ENCODE measurements around the gene ARHGAP15.
A peak's percentile ranks its signal among the peaks of the same experiment; 100 is the strongest.

Gene ARHGAP15

DNA sequence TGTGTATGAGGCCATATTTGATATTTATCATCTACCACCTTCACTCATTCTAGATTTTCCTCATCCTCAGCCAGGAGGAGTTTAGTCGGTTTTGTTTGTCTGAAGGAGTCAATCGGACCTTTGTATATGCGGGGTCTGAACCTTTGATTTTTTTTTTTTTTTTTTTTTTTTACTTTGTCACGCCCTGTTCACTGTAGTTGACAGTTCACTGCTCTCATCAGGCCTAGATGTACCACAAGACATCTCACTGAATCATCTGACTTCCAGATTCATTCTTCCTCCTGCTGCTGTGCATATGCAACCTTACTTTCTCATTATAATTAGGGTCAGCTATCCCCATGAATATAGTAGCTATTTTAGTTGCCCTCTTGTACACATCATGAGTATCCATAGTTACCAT, 133.2 kb downstream of the ARHGAP15 start:
- DNase-seq (ENCODE audit: low read depth) = no peak

DNA sequence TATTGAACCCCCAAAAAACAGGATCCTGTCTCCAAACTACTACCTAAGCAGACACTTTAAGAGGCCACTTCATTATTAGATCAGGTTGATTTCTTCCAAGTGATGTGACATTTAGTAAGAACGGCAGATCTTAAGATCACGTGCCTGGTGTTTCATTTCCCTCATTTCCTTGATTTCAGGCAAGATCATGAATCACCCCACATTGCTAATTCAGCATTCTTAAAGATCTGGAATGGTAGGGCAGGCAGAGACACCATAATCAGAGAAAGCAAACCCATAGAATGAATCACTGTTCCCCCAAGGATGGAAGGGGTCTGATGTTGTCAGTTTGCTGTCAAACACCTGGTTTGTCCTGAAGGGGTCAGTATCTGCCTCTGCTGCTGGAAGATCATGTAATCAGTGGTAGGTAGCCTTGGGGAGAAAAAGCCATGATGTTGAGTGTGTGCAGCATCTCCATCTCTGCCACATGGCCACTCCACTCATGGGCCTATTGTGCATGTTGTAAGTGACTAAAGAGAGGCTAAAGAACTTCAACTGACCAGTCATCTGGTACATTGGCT, 133.9 kb downstream of the ARHGAP15 start:
- DNase-seq (ENCODE audit: low read depth) = no peak

DNA sequence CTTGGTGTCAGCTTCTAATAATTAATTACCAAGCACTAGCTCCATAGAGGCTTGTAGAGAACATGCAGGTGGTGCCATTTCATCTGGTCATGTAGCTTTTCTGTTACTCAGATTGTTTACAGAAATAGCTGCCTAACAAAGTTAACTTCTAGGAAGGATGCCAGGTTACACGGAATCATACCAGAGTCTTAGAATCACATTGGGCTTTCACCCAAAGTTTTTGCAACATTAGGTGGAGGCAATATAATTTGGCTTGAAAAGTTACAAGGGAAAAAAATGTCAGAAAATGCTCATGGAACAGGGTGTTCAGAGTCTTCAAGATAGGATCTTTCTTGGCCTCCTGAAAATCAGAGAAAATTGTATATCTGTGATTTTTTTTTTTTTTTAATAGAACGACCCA, 135.6 kb downstream of the ARHGAP15 start:
- DNase-seq (ENCODE audit: low read depth) = no peak

DNA sequence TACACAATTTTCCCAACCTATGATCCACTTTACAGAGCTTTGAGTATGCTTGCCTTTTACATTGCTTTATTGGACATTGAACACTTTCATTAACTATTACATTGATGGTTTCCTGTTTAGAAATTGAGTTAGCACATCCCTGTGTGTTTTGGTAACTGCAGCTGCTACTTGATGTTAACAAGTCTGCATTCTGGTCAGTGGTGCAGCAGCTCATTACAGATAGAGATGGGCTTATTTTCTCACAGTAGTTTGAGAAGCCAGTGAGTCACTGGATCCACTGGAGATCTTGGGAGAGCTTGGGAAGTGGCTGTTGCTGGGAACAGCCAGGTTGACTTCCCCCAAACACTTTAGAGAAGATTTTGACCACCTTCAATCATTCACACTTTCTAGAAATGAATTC, 150.5 kb downstream of the ARHGAP15 start:
- no peak for DNase-seq (ENCODE audit: low read depth)

DNA sequence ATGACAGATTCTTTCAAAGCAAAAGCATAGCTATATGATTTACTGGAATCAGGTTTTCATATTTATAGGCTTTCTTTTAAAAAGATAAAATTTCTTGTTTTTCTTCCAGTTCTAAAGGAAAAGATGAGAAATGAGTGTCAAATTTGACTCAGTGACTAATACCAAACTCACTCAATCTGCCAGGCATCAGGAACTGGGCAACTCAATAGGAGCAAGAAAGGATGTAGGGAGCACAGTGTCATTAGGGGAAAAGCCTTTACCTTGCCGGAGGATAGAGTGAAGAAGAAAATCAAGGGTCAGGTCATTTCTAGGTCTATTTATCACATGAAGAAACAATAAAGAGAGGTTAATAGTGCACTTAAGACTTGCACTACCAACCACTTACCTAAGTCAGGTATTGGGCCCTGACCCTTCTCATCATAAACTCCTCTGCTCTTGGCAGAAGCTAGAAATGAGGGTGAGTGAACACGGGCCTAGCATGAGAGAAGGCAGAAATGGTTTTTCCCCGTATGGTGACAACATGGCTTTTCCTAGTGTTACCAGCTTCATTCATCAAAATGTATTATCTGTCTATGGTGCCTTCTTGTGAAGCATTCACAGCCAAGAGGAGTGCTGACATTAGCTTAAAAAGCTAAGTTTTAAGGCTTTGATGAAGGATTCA, 151.0 kb downstream of the ARHGAP15 start:
- DNase-seq (ENCODE audit: low read depth) = no peak

DNA sequence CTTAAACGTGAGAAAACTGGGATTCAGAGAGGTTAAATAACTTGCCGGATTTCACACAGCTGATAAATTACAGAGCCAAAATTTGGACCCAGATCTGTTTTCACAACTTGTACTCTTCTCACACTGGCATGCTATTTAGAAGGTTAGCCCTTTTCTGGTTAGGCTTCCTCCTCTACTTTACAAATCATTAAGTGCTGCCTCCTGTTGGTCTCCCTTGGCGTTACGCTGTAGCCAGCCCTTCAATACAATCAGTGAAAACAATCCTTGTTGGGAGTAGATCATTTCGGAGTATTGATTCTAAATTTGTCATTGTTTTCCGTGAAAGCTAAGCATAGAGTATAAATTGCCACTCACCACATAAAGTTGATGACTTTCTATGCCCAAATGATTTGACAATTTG, 153.5 kb downstream of the ARHGAP15 start:
- DNase-seq (ENCODE audit: low read depth) = no peak

DNA sequence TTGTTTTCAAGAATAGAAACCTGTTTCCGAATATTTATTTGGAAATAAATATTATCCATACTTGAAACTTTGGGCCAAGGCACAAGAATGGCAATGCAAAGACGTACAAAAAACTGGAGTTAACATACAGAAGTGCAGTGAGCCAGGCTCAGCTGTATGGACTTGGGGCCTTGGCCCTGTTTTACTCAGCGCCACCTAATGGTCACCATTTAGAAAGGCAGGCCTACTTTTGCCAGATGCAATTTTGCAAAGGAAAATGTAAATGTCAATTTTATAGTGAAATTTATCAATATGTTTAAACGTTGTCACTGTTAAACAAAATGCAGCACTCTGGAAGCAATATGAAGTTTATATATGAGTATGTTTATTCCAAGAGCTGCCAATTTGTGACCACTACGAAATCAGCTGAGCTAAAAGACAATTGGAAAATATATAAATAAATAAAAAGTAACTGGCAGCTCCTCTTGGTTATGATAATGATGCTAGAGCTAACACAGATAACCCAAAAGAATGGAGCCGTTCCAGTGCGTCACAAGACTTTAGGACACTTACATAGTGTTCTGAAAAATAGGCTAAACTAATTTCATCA, 155.0 kb downstream of the ARHGAP15 start:
- peak; percentile 13 for DNase-seq (ENCODE audit: low read depth)

DNA sequence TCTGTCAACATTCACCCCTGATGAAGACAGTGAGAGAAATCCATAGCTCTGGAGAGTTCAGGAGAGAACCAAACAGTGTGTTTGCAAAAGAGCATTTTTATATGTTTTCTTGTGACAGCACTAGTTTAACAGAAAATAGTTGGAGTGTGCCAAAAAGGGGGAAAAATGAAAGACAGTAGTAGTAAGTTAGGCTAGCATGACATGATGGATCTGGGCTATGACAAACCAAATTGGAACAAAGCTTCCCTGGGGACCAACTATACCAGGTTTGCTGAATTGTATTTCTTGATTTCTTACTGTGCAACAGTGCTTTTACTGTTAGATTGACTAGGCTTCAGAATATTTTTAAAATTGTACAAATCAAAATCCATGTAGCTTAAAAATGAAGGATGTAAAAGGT, 159.8 kb downstream of the ARHGAP15 start:
- DNase-seq (ENCODE audit: low read depth) = no peak

DNA sequence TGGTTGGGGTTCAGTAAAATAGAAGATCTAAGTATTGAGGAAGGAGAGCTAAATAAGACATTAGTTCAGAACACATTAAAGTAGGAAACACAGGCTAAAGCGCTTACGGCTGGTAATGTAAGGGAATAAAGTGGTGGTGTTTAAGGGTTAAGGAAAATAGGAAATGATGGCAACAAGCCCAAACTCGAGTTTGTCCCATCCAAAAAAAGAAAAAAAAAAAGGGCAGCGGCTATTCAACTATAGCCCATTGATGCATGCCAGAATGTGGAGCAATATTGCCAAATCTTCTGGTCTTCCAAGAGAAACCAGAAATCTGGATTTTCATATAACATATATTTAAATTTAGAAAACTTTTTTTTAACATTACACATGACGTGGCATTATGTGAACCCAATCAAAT, 161.0 kb downstream of the ARHGAP15 start:
- no peak for DNase-seq (ENCODE audit: low read depth)

DNA sequence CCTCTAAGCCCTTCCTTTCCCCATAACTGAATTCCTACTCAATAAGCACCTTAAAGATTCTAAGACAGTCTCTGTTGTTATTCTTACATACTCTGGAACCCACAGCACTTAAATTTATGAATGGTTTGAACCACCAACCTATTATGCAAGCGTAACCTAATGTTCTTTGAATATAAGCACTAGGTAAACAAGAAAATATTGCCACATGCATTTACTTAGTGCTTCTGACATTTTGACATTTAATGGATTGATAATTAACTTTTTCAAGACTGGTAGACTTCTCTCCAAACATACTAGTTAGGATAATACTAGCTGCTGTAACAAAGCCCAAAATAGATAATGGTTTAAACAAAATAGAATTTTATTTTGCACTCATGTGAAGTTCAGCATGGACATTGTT, 164.8 kb downstream of the ARHGAP15 start:
- no peak for DNase-seq (ENCODE audit: low read depth)

DNA sequence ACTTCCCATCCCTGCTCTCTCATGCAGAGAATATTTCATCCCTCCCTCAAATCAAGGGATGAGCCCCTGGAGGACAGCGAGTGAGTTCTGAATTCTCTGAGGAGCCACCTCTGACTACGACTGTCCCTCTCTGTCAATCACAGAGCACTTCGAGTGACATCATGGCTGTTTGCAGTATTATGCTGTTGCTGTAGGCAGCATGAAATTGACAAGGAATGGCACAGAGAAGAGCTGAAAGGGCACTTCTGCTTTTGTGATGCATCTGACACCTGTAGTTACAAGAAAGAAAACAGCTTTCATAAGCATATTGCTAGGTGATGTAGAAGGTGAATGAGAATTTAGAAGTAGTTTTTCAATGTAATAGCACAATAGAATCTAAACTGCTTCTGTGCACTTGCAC, 166.9 kb downstream of the ARHGAP15 start:
- no peak for DNase-seq (ENCODE audit: low read depth)

DNA sequence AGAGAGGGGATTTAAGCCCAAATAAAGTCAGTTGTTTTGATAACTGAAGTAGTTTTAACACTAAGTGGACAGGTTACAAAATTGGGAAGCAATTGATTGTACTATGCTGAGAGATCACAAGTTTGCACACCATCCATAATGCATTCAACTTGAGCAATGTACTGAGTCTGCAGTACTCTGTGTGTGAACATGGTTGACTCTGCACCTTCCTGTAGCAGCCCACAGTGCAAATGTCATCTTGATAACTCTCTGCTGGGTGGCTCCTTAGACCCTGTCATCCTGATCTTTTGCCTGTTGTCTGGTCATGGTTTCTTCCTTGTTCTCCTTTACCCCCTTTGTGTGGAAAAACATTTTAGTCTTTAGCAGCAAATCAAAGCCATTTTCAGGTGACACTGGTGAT, 168.0 kb downstream of the ARHGAP15 start:
- no peak for DNase-seq (ENCODE audit: low read depth)

DNA sequence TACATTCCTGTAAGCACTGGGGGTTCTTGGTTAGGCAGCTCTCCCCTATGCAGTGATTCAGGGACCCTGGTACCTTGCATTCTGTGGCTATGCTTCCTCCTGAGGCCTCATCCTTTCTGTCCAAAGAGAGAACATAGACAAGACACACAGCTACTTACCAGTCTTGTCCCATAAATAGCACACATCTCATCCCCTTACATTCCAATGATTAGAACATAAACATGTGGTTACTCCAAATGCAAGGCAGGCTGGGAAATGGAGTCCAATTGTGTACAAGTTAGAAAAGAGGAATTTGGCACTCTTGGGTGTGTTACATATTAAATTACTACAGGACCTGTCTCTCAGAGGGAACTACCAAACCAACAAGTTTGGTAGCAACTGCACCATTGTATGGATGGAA, 171.3 kb downstream of the ARHGAP15 start:
- DNase-seq (ENCODE audit: low read depth) = no peak

DNA sequence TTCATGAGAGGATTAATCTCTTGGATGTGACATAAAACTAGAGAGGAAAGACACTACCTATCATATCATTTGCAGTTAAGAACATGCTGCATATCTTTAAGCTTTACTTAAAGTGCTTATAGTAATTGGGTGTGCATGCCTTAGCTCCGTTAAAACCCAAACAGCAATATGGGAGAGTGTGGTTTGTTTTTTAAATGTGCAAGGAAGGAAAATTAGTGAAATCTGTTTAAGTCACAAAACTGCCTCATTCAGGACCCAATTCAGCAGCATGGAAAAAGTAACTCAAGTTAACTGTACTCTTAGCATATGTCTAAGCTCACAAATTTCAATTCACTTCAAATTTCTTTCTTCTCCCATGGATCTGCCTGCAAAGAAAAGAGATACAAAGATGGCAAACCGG, 182.2 kb downstream of the ARHGAP15 start:
- DNase-seq (ENCODE audit: low read depth) = no peak

DNA sequence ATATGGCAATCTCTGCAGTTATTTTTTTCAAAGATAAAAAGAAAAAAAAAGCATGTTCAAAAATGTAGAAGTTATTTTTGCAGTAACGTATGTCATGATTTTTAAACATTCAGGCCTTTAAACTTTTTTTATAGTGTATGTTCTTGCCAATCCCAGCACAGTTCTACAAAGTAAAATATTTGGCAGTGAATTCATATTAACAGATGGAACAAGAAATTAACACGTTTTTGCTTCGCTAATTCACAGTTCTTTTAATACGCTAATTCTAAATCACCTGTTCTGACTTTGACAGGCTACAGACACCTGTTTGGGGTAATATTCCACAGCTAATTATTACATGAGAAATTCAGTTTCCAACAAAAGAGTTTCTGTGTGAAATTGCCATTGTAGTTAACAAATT, 183.2 kb downstream of the ARHGAP15 start:
- DNase-seq (ENCODE audit: low read depth) = no peak

DNA sequence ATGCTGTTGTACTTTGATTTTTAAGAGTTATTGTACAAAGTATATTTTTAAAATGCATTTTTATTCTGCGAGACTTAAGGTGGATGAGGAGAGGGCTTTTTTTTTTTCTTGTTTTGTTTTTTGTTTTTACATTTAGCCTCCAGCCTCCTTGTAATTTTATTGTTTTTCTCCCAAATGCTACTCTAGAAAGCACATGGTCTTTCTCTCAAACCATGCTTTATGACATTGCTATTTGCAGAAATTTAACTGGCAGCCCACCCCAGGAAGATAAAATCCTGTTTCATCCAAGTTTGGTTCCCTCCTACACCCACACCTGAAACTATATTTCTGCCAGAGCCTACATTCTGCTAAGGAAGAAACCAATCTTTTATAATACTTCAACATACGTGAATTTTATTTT, 184.6 kb downstream of the ARHGAP15 start:
- no peak for DNase-seq (ENCODE audit: low read depth)

DNA sequence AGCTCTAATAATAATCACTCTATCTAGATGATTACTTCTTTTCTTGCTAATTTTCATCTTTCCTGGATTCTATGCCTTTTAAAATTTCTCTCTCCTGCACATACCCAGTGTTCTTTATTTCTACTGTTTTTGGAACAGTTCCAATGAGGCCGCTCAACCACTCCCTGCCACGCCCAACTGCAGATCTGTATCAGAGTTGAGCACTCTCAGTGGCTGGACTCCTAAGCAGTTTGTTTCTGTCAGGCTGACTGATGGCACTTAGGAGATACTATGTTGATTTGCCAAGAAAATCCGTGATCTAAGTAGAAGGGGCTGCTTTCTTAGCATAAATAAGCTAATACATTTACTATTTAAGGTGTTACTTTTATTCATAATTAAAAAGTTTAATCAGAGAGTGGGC, 192.8 kb downstream of the ARHGAP15 start:
- no peak for DNase-seq (ENCODE audit: low read depth)

DNA sequence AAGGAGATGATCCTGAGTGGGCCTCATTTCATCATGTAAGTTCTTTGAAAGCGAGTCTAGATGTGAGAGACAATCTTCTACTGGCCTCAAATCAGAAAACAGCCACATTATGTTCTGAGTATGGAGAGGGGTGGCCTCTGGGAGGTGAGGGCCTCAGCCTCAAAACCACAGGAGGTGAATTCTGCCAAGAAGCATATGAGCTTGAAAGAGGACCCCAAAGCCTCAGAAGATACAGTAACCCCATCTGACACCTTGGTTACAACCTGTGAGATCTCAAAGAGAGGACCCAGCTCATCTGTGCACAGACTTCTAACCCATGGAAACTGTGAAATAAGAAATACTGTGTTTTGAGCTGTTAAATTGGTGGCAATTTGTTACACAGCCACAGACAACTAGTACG, 200.1 kb downstream of the ARHGAP15 start:
- DNase-seq (ENCODE audit: low read depth) = no peak

DNA sequence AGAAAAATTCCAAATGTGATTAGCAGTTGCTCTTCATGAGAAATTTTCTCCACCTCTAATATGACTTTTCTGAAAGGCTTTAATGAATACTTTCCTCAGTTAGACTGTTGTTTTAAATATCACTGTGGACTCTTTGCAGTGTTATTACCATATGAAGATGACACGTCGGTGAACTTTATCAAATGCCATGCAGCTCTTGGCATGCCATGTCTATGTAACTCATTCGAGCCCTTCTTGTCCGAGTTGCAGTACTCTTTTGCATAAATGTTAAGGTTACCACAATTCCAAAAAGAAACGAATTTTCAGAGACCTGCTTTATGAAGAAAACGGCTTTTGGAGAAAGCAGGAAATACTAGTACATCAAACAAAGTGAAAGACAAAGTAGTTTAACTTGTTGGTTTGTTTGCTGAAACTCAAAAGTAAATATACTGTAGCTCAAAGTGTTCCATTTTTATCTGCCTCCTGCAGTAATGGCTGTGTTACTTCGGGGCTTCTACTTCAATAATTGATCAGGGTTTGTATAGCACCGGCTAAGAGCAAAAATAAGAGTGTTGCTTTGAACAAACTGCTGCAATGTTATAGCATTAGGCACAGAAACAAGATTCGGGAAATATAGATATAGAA, 204.1 kb downstream of the ARHGAP15 start:
- DNase-seq (ENCODE audit: low read depth) = no peak

DNA sequence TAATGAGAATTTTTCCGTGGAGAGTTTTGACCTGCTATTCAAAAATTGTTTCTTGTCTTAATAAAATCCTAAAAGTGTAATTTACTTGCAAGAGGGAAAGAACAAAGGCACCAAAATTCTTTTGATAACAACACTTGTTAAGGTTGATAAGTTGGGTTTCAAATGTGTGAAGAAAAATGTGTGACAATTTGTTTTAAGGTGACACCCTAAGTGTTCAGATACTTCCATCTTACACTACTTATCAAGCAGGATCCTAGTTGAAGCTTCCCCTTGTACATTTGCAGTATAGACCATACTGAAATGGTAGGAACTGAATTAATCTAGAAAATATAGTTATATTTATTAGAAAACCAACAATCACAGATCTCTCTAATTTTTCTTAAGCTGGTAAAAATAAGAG, 204.6 kb downstream of the ARHGAP15 start:
- DNase-seq (ENCODE audit: low read depth) = no peak

DNA sequence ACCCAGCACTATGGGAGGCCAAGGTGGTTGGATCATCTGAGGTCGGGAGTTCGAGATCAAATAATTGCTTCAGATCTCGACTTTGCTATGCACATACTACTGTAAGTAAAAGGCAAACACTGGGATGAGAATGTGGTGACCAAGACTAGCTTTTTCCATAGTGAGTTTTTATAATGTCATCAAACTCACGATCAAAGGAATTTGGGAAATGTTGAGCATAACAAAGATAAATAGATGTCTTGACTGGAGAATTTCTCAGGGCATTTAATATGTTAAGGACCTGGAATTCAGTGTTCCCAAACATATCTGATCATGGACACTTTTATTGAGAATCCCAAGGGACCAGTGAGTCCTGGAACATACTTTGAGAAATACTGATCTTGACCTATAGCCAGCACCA, 205.6 kb downstream of the ARHGAP15 start:
- DNase-seq (ENCODE audit: low read depth) = no peak

DNA sequence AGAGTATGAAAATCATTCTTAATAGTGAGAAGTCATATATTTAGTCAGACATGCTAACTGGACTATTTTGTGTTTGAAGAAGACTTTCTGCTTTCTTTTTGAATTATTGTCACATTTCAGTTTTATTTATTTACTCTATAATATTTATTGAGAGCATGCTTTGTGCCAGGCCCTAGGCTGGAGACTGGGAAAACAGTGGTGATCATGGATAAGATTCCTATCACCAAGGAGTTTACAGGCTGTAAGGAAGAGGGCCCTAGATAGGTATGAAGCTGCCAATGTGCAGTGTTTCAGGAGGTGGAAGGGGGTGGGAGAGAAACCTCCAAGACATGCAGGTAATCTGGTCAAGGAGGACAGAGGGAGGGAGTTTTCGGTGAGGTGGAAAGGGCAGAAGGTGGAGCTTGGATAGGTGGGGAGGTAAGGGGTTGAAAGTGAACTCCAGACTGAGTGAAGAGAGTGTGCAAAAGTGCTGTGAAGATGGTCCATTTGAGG, 207.5 kb downstream of the ARHGAP15 start:
- no peak for DNase-seq (ENCODE audit: low read depth)

DNA sequence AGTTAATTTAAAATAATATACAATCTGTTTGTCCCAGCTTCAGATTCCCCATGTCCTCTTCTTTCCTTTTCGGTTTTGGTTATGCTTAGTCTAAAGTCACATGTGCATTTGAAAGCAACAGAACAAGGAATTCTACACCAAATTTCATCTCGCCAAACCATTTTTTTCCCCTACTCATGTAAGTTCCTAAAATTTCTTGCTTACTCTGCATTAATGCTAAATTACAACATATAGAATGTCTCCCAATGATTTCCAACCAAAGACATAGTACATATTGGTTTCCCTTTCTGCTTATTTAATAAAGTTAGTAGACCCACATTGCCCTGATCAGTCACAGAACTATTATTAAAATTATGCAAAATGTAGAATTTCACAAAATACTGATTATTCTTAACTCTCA, 212.3 kb downstream of the ARHGAP15 start:
- DNase-seq (ENCODE audit: low read depth) = no peak

All from stimulated activated CD4-positive, alpha-beta T cell treated with anti-CD3 and anti-CD28 coated beads, Interleukin-2, amount 100 ng/mL, for 4 hours (primary cell).